OCI-LY1 (cell line): ENCODE measurements around the gene PKDCC.

Experiments used
- H2AFZ ChIP-seq: fragments of 200-600 bp; sonication (generic), shearing (Covaris generic); 2 replicates; pipeline ENCODE4 v1.6.0; 2014; ENCODE audit warnings: antibody characterized with exemption, mild to moderate bottlenecking, low read length
- H3F3A ChIP-seq: fragments of 200-600 bp; sonication (generic), shearing (Covaris generic); 2 replicates; pipeline ENCODE4 v1.6.0; 2014; ENCODE audit warnings: mild to moderate bottlenecking, antibody characterized with exemption, low read length, moderate library complexity; ENCODE audit not compliant: insufficient read depth
- H3K27ac ChIP-seq: fragments of 200-600 bp; sonication (generic); 2 replicates; pipeline ENCODE4 v1.5.1; 2014; ENCODE audit warnings: low read length, mixed run types, mild to moderate bottlenecking, low read depth; ENCODE audit not compliant: poor library complexity, severe bottlenecking
- H3K27me3 ChIP-seq: fragments of 200-600 bp; sonication (generic); 2 replicates; pipeline ENCODE4 v1.6.0; 2014; ENCODE audit warnings: antibody characterized with exemption, mild to moderate bottlenecking, low read length, moderate library complexity; ENCODE audit not compliant: insufficient read depth
- H3K36me3 ChIP-seq: fragments of 200-600 bp; sonication (generic); 2 replicates; pipeline ENCODE4 v1.6.1; 2014; ENCODE audit warnings: mild to moderate bottlenecking, antibody characterized with exemption, low read length, moderate library complexity, mixed read lengths; ENCODE audit not compliant: insufficient read depth
- H3K4me1 ChIP-seq: fragments of 200-600 bp; sonication (generic); 2 replicates; pipeline ENCODE4 v1.5.1; 2014; ENCODE audit warnings: mild to moderate bottlenecking, low read length, moderate library complexity; ENCODE audit not compliant: insufficient read depth, severe bottlenecking
- H3K4me2 ChIP-seq: fragments of 200-600 bp; sonication (generic), shearing (Covaris generic); 2 replicates; pipeline ENCODE4 v1.6.1; 2014; ENCODE audit warnings: low read length
- H3K4me3 ChIP-seq: fragments of 200-600 bp; sonication (generic); 2 replicates; pipeline ENCODE4 v1.5.1; 2014; ENCODE audit warnings: low read length, low read depth, mild to moderate bottlenecking, mixed read lengths; ENCODE audit not compliant: poor library complexity, severe bottlenecking
- H3K79me2 ChIP-seq: fragments of 200-600 bp; shearing (Covaris generic); 2 replicates; pipeline ENCODE4 v1.6.1; 2016; ENCODE audit warnings: mixed run types, low read length, mixed read lengths; ENCODE audit not compliant: insufficient read depth
- H3K9ac ChIP-seq: fragments of 200-600 bp; sonication (generic), shearing (Covaris generic); 2 replicates; pipeline ENCODE4 v1.6.1; 2014; ENCODE audit warnings: mild to moderate bottlenecking, low read length, mixed read lengths
- H3K9me2 ChIP-seq: fragments of 200-600 bp; sonication (generic), shearing (Covaris generic); 2 replicates; pipeline ENCODE4 v1.6.1; 2014; ENCODE audit warnings: low read depth, mild to moderate bottlenecking, low read length, mixed read lengths
- H3K9me3 ChIP-seq: fragments of 200-600 bp; shearing (Covaris generic); 2 replicates; pipeline ENCODE4 v1.6.1; 2014; ENCODE audit warnings: low read length, mixed read lengths
- H4K20me1 ChIP-seq: fragments of 200-600 bp; sonication (generic), shearing (Covaris generic); 2 replicates; pipeline ENCODE4 v1.6.0; 2016; ENCODE audit warnings: mild to moderate bottlenecking, low read length; ENCODE audit not compliant: insufficient read depth
- CTCF ChIP-seq: fragments of 200-600 bp; sonication (generic), shearing (Covaris generic); IDR thresholded peaks from 2 replicates; pipeline ENCODE4 v1.5.1; 2017; ENCODE audit warnings: mild to moderate bottlenecking, antibody characterized with exemption, low read length, moderate library complexity, mixed read lengths
- EZH2 ChIP-seq: fragments of 200-600 bp; sonication (generic), shearing (Covaris generic); IDR thresholded peaks from 2 replicates; pipeline ENCODE4 v1.8.0; 2017; ENCODE audit warnings: borderline replicate concordance, mixed run types, mild to moderate bottlenecking, antibody characterized with exemption, low read length, moderate library complexity, mixed read lengths

PKDCC gene

GRCh38 chr2:42086500-42086953 lies 38.7 kb downstream of the PKDCC start:
- Histone ChIP-seq H3K27me3 (peaks cover 4% of the 10 kb centered on the region; the same call in 1 of the 2 replicates), H3K36me3 (no peaks in the 10 kb centered on the region), H3K9ac (no peak overlapping the region), H3K9me2 (no peaks in the 10 kb centered on the region), H3F3A (no peaks in the 10 kb centered on the region), H3K27ac (no peak overlapping the region), H3K4me3 (no peak overlapping the region), H3K79me2 (no peaks in the 10 kb centered on the region), H3K9me3 (no peaks in the 10 kb centered on the region), H4K20me1 (no peaks in the 10 kb centered on the region), H2AFZ (no peak overlapping the region), H3K4me1 (no peaks in the 10 kb centered on the region), H3K4me2 (no peak overlapping the region)
- TF ChIP-seq EZH2 (no peak), CTCF (peak; percentile 71)

DNA sequence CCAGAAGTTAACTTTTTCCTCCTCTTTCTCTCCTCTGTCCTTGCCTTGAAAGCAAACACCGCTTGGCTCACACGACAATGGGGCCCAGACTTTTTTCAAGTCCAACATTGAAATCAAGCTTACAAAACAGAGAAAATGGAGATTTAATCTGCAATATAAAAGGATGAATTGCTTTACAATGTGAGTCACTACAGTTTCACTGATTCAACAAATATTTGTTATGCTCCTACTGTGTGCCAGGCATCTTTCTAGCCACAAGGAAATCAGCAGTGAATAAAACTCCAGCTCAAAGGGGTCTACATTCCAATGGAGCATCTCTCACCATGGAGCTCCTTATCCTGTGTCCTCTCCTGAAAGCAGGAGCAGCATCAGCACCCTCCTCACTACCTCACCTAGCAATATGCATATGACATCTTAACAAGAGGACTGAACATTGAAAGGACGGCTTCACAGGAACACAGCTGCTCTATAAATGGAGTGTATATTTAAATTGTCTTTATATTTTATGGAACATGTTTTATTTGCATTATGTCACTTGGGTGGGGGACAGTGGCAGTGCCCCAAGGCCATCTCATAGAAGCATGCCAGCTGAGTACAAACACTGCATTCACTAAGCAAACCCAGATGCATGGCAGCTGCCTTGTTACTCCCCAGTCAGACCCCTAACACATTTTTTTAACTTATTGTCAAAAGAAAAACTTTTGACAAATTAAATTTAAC lies 39.5 kb downstream of the PKDCC start:
- no peak for TF ChIP-seq EZH2
- no peak for TF ChIP-seq CTCF
- Histone ChIP-seq H3K79me2 (no peaks in the 10 kb centered on the region), H3K9me2 (no peaks in the 10 kb centered on the region), H3K4me2 (no peak overlapping the region), H3K27ac (no peak overlapping the region), H3K4me1 (no peaks in the 10 kb centered on the region), H3F3A (no peaks in the 10 kb centered on the region), H2AFZ (no peak overlapping the region), H4K20me1 (no peaks in the 10 kb centered on the region), H3K9ac (no peak overlapping the region), H3K4me3 (no peak overlapping the region), H3K27me3 (peaks cover 4% of the 10 kb centered on the region; the same call in 1 of the 2 replicates), H3K36me3 (no peaks in the 10 kb centered on the region), H3K9me3 (no peaks in the 10 kb centered on the region)

GRCh38 chr2:42087857-42088195 lies 40.0 kb downstream of the PKDCC start:
- no peaks in the 10 kb centered on the region for H3K4me1 ChIP-seq

More at GRCh38 chr2:42087857-42088195, 40.0 kb downstream of the PKDCC start:
- Histone ChIP-seq H3K4me2 (no peak overlapping the region), H3K27me3 (peaks cover 4% of the 10 kb centered on the region; the same call in 1 of the 2 replicates), H3K9me3 (no peaks in the 10 kb centered on the region), H3K36me3 (no peaks in the 10 kb centered on the region), H3K4me3 (no peak overlapping the region), H3F3A (no peaks in the 10 kb centered on the region), H3K79me2 (no peaks in the 10 kb centered on the region), H3K27ac (no peak overlapping the region), H2AFZ (no peak overlapping the region), H4K20me1 (no peaks in the 10 kb centered on the region), H3K9me2 (no peaks in the 10 kb centered on the region), H3K9ac (no peak overlapping the region)
- TF ChIP-seq EZH2 (no peak), CTCF (no peak)
